T-cell (primary cell): ENCODE results near the gene FAM9C. TPM values are rescaled to one million over a fixed set of nuclear protein-coding genes. Genes with fewer than 3 reads are reported as not detected.

Source experiments
- ATAC-seq, 4 experiments: fragments of 200-7000 bp in 3 of 4; fragments of 150-1000 bp in 1 of 4; cut with Tn5 transposase; replicated peaks in 1 of 4; 1 replicate in 3 of 4; 2 replicates in 1 of 4; pipeline ENCODE4 v1.10.0; 2021; ENCODE audit warnings: moderate library complexity in 3 of 4, mild to moderate bottlenecking in 2 of 4, moderate number of reproducible peaks in 1 of 4
- CTCF ChIA-PET, 2 donors: fragments of 300-600 bp; sonication (Branson Sonifier 250); formaldehyde crosslinking; loops; one replicate each; lab custom pipeline; 2022; ENCODE audit warnings: antibody characterized with exemption in 2 of 2; lab: Charles Lee
- POLR2A ChIA-PET, 2 donors: fragments of 300-600 bp; sonication (Branson Sonifier 250); formaldehyde crosslinking; loops; one replicate each; lab custom pipeline; 2022; ENCODE audit warnings: antibody characterized with exemption in 2 of 2; lab: Charles Lee
- DNase-seq, 35 experiments: peaks; one replicate each; pipeline versions ENCODE4 v3.0.0 to v3.0.0-alpha.2; 2013 to 2023
- H3K27ac ChIP-seq: one replicate; pipeline ENCODE4 v1.5.1; 2013; ENCODE audit warnings: low read length
- H3K27me3 ChIP-seq, 2 experiments: replicated peaks in 1 of 2; 1 replicate in 1 of 2; 2 replicates in 1 of 2; pipeline versions ENCODE4 v1.6.1 to v1.7.0; 2013; ENCODE audit warnings: low read length in 1 of 2, mixed read lengths in 1 of 2; ENCODE audit not compliant: control insufficient read depth in 2 of 2, insufficient read depth in 2 of 2; ENCODE audit errors: extremely low read depth in 1 of 2
- H3K36me3 ChIP-seq, 2 donors: 1 replicate in 1 of 2; 2 replicates in 1 of 2; pipeline versions ENCODE4 v1.6.1 to v1.7.0; 2013; ENCODE audit warnings: low read length in 1 of 2; ENCODE audit not compliant: control insufficient read depth in 2 of 2, insufficient read depth in 1 of 2; ENCODE audit errors: extremely low read depth in 1 of 2
- H3K4me1 ChIP-seq, 2 experiments: 1 replicate in 1 of 2; 2 replicates in 1 of 2; pipeline versions ENCODE4 v1.6.1 to v1.7.0; 2013; ENCODE audit warnings: low read length in 2 of 2, mixed read lengths in 1 of 2; ENCODE audit not compliant: insufficient read depth in 2 of 2, control insufficient read depth in 1 of 2; ENCODE audit errors: extremely low read depth in 1 of 2
- H3K4me3 ChIP-seq, 2 donors: 1 replicate in 1 of 2; 2 replicates in 1 of 2; pipeline versions ENCODE4 v1.5.1 to v1.7.0; 2013; ENCODE audit warnings: mild to moderate bottlenecking in 2 of 2, low read length in 1 of 2, moderate library complexity in 1 of 2; ENCODE audit not compliant: control insufficient read depth in 1 of 2; ENCODE audit errors: extremely low read depth in 1 of 2
- H3K9me3 ChIP-seq: 2 replicates; pipeline ENCODE4 v1.7.0; 2013
- H3K27ac Mint-ChIP-seq, 2 donors: one replicate each; pipeline ENCODE4 v1.8.0; 2020 to 2021; ENCODE audit warnings: mild to moderate bottlenecking in 2 of 2, mixed read lengths in 2 of 2
- H3K27me3 Mint-ChIP-seq, 2 donors: one replicate each; pipeline ENCODE4 v1.8.0; 2021 to 2022; ENCODE audit warnings: mixed read lengths in 2 of 2
- H3K36me3 Mint-ChIP-seq: one replicate; pipeline ENCODE4 v1.8.0; 2021; ENCODE audit warnings: mixed read lengths
- H3K4me1 Mint-ChIP-seq, 3 donors: one replicate each; pipeline ENCODE4 v1.8.0; 2020 to 2022; ENCODE audit warnings: mixed read lengths in 3 of 3, mild to moderate bottlenecking in 1 of 3
- H3K4me3 Mint-ChIP-seq, 3 donors: one replicate each; pipeline ENCODE4 v1.8.0; 2020 to 2022; ENCODE audit warnings: mild to moderate bottlenecking in 3 of 3, mixed read lengths in 3 of 3, moderate library complexity in 3 of 3
- H3K9me3 Mint-ChIP-seq, 3 donors: one replicate each; pipeline ENCODE4 v1.8.0; 2020 to 2022; ENCODE audit warnings: mixed read lengths in 3 of 3
- WGBS: methylation state at CpG from one replicate; pipeline ENCODE4 v1.1.5; 2013; ENCODE audit warnings: missing lambda C conversion rate; ENCODE audit not compliant: insufficient coverage; 5-methylcytosine and 5-hydroxymethylcytosine counted together
- total RNA-seq, 35 experiments: library from RNA in 6 of 35; stranded (reverse) in 6 of 35; fragments of 120-200 nt in 1 of 35; gene quantifications; one replicate each; pipeline versions ENCODE4 v1.2.1 to v1.2.4 and lab custom pipeline; 2013 to 2026

Gene FAM9C
- total RNA-seq, 5 donors from 2014 or later (not counting 1 experiment from before 2014, with no cell fraction given), result not detected

DNA sequence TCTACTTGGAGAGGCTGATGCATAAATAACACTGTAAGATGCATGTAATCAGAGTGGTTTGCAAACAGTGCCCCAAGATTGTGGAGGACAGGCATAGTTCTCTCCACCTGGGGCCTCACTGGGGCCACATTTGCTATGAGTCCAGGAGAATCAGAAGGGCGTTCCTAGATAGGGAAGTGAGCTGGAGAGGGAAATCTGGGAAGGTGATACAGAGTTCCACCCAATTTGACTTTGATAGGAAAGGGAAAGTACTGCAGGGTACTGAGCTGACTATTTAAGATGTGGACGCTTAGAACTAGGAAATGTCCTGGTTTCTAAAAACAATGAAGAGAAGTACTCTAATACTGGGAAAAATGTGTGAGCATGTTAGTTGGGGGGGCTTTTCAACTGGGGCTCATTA is 33.9 kb downstream of the FAM9C start:
- 100% methylated on average over 1 of the region's 2 CpGs for WGBS
- Histone ChIP-seq H3K4me1 (peaks cover 36 to 48% of the 10 kb centered on the region in 2 experiments), H3K27me3 (no peaks in the 10 kb centered on the region), H3K27ac (no peak overlapping the region), H3K9me3 (no peaks in the 10 kb centered on the region), H3K4me3 (no peak overlapping the region), H3K36me3 (no peaks in the 10 kb centered on the region)
- ChIA-PET POLR2A (interaction anchor here (0.5 to 0.9 kb wide), 3 partner anchors 30 to 65 kb away, joined by 3 to 13 read pairs (median 4); no protein-coding TSS in a partner anchor), CTCF (no interaction called here)
- H3K27me3 Mint-ChIP-seq, result peaks cover 0 to 37% of the 10 kb centered on the region in 2 donors
- H3K27ac Mint-ChIP-seq, result peak overlapping the region; percentile 35 to 63
- DNase-seq, result no peak
- no peak overlapping the region for H3K4me3 Mint-ChIP-seq
- peaks cover 72 to 85% (median 74%) of the 10 kb centered on the region in 3 donors for H3K4me1 Mint-ChIP-seq
- no peak for ATAC-seq
- no peaks in the 10 kb centered on the region for H3K36me3 Mint-ChIP-seq
- no peaks in the 10 kb centered on the region for H3K9me3 Mint-ChIP-seq

DNA sequence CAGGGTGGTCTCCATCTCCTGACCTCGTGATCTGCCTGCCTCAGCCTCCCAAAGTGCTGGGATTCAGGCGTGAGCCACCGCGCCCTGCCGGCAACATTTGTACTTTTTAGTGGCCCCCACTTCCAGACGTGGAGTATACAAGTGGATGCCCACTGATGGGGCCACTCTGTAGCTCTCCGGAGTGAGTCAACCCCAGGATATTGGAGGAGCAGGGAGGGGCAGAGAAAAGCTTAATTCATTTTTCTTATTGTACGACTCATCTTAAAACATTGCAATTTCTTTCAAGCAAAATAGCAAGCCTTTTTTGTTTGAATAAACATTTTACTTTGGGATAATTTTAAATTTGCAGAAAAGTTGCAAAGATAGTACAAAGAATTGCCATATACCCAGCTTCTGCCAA is 34.6 kb downstream of the FAM9C start:
- no CpG with 5 or more reads among the region's 8 CpGs for WGBS
- no peaks in the 10 kb centered on the region for H3K36me3 ChIP-seq
- ChIA-PET POLR2A (interaction anchor here in 1 of 2 donors (0.5 to 0.9 kb wide), 3 partner anchors 16 to 80 kb away, joined by 3 to 4 read pairs (median 4); no protein-coding TSS in a partner anchor), CTCF (no interaction called here)
- no peak overlapping the region for H3K27ac ChIP-seq
- no peak overlapping the region for H3K4me3 ChIP-seq
- no peaks in the 10 kb centered on the region for H3K9me3 ChIP-seq
- peaks cover 35 to 51% of the 10 kb centered on the region in 2 experiments for H3K4me1 ChIP-seq
- ATAC-seq (no peak), DNase-seq (no peak)
- Mint-ChIP-seq H3K27me3 (peaks cover 0 to 34% of the 10 kb centered on the region in 2 donors), H3K27ac (peak overlapping the region in 1 of 2 donors; percentile 49), H3K9me3 (no peaks in the 10 kb centered on the region), H3K4me3 (no peak overlapping the region), H3K36me3 (no peaks in the 10 kb centered on the region), H3K4me1 (peaks cover 76 to 89% (median 77%) of the 10 kb centered on the region in 3 donors)
- no peaks in the 10 kb centered on the region for H3K27me3 ChIP-seq

DNA sequence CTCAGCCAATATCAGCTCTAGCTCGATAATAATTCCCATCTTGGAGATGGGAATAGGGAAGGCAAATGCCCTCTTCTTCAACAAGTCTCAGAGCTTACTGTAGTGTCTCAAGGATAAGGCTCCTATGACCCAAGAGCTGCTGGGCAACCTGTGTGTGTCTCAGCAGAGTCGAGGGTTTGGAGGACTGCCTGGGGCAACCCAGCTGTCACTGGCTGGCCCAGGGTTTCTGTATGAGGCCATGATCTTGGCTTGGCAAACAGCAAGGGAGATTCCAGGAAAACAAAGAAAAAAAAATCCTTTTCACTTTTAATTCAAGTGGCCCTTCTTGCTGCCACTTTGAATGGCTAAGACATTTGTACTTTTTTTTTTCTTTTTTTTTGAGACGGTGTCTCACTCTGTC is 35.1 kb downstream of the FAM9C start:
- H3K9me3 ChIP-seq, result no peaks in the 10 kb centered on the region
- Mint-ChIP-seq H3K27me3 (peaks cover 0 to 34% of the 10 kb centered on the region in 2 donors), H3K4me3 (no peak overlapping the region), H3K9me3 (no peaks in the 10 kb centered on the region), H3K4me1 (peaks cover 75 to 88% (median 77%) of the 10 kb centered on the region in 3 donors), H3K27ac (peak overlapping the region; percentile 100), H3K36me3 (no peaks in the 10 kb centered on the region)
- no peak overlapping the region for H3K4me3 ChIP-seq
- 80% methylated on average over 1 of the region's 3 CpGs for WGBS
- ATAC-seq, result no peak
- H3K4me1 ChIP-seq, result peaks cover 33 to 54% of the 10 kb centered on the region in 2 experiments
- H3K27me3 ChIP-seq, result no peaks in the 10 kb centered on the region
- no peak overlapping the region for H3K27ac ChIP-seq
- DNase-seq, result no peak
- CTCF ChIA-PET, result no interaction called here
- POLR2A ChIA-PET, result interaction anchor here (0.5 to 0.6 kb wide), 2 partner anchors 58 to 80 kb away, joined by 3 to 4 read pairs; no protein-coding TSS in a partner anchor
- H3K36me3 ChIP-seq, result no peaks in the 10 kb centered on the region

DNA sequence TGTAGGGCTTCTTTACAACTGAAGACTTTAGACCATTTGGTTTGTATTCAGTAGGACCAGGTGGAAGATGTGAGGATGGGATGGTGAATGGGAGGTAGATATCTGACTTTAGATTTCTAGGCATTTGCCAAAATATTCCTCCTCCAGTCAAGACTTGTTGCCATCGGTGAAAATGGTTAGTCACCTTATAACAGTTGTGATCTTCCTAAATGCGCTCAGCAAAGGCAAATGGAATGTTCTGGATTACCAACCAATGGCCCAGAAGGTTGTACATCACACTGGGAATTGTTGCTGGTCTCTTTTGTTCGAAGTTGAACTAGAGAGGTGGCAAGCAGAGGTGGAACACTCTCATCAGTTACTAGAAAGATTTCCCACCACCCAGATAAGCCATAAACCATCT is 35.6 kb downstream of the FAM9C start:
- Mint-ChIP-seq H3K27ac (peak overlapping the region; percentile 100), H3K9me3 (no peaks in the 10 kb centered on the region), H3K36me3 (no peaks in the 10 kb centered on the region), H3K4me3 (no peak overlapping the region), H3K27me3 (peaks cover 0 to 34% of the 10 kb centered on the region in 2 donors), H3K4me1 (peaks cover 70 to 83% (median 73%) of the 10 kb centered on the region in 3 donors)
- Histone ChIP-seq H3K4me1 (peaks cover 29 to 52% of the 10 kb centered on the region in 2 experiments), H3K27me3 (no peaks in the 10 kb centered on the region), H3K4me3 (no peak overlapping the region), H3K36me3 (no peaks in the 10 kb centered on the region), H3K27ac (peak overlapping the region; percentile 41), H3K9me3 (no peaks in the 10 kb centered on the region)
- ATAC-seq (no peak), DNase-seq (no peak)
- CTCF ChIA-PET, result no interaction called here
- WGBS, result no CpG with 5 or more reads among the region's 3 CpGs
- POLR2A ChIA-PET, result interaction anchor here in 1 of 2 donors (0.6 kb wide), 1 partner anchor 58 kb away, joined by 3 read pairs; no protein-coding TSS in a partner anchor

- ATAC-seq (no peak), DNase-seq (no peak)
- no peak overlapping the region for H3K27ac ChIP-seq
- Mint-ChIP-seq H3K36me3 (no peaks in the 10 kb centered on the region), H3K4me1 (peaks cover 66 to 81% (median 68%) of the 10 kb centered on the region in 3 donors), H3K9me3 (no peaks in the 10 kb centered on the region), H3K27me3 (peaks cover 0 to 30% of the 10 kb centered on the region in 2 donors), H3K4me3 (peak overlapping the region in 1 of 3 donors; percentile 40), H3K27ac (peak overlapping the region; percentile 100)
- no CpG with 5 or more reads among the region's 2 CpGs for WGBS
- no peak overlapping the region for H3K4me3 ChIP-seq
- POLR2A ChIA-PET, result no interaction called here
- H3K9me3 ChIP-seq, result no peaks in the 10 kb centered on the region
- H3K4me1 ChIP-seq, result peaks cover 26 to 52% of the 10 kb centered on the region in 2 experiments
- no peaks in the 10 kb centered on the region for H3K36me3 ChIP-seq
- no peaks in the 10 kb centered on the region for H3K27me3 ChIP-seq
- CTCF ChIA-PET, result no interaction called here
These were observed 36.3 kb downstream of the FAM9C start for GRCh38 chrX:13008189-13008533.

- Mint-ChIP-seq H3K27me3 (peaks cover 0 to 27% of the 10 kb centered on the region in 2 donors), H3K9me3 (no peaks in the 10 kb centered on the region), H3K4me3 (peak overlapping the region in 1 of 3 donors; percentile 40), H3K36me3 (no peaks in the 10 kb centered on the region), H3K4me1 (peaks cover 61 to 81% (median 66%) of the 10 kb centered on the region in 3 donors), H3K27ac (peak overlapping the region; percentile 100)
- no CpG with 5 or more reads among the region's 2 CpGs for WGBS
- DNase-seq (no peak), ATAC-seq (no peak)
- Histone ChIP-seq H3K4me1 (peaks cover 22 to 48% of the 10 kb centered on the region in 2 experiments), H3K27me3 (no peaks in the 10 kb centered on the region), H3K4me3 (no peak overlapping the region), H3K27ac (no peak overlapping the region), H3K36me3 (no peaks in the 10 kb centered on the region), H3K9me3 (no peaks in the 10 kb centered on the region)
- CTCF ChIA-PET, result no interaction called here
- POLR2A ChIA-PET, result no interaction called here
These were observed 36.8 kb downstream of the FAM9C start for GRCh38 chrX:13007519-13008188.
